GM23338 (cell line): ENCODE measurements around the gene MAPKBP1. TPM values are rescaled to one million over a fixed set of nuclear protein-coding genes. Genes with fewer than 3 reads are reported as not detected.

Experiments
- ATAC-seq: fragments of 200-7000 bp; cut with Tn5 transposase; 3 replicates; pipeline ENCODE4 v1.9.1; 2020
- DNase-seq: peaks from one replicate; pipeline ENCODE4 v3.0.0-alpha.2; 2015; ENCODE audit warnings: low spot score
- H2AFZ ChIP-seq: fragments of 200-600 bp; sonication (generic); 2 replicates; pipeline ENCODE4 v1.8.0; 2016; ENCODE audit warnings: antibody characterized with exemption, mild to moderate bottlenecking, moderate library complexity
- H3F3A ChIP-seq: fragments of 200-600 bp; sonication (generic); replicated peaks from 2 replicates; pipeline ENCODE4 v1.8.0; 2017; ENCODE audit warnings: antibody characterized with exemption, mixed run types, low read depth
- H3K27ac ChIP-seq: fragments of 200-600 bp; sonication (generic); 2 replicates; pipeline ENCODE4 v1.6.1; 2016; ENCODE audit warnings: low read depth
- H3K27me3 ChIP-seq: fragments of 200-600 bp; sonication (generic); 2 replicates; pipeline ENCODE4 v1.8.0; 2016; ENCODE audit warnings: mild to moderate bottlenecking, mixed run types, moderate library complexity; ENCODE audit not compliant: insufficient read depth
- H3K36me3 ChIP-seq: fragments of 200-600 bp; sonication (generic); 2 replicates; pipeline ENCODE4 v1.8.0; 2016; ENCODE audit warnings: mild to moderate bottlenecking; ENCODE audit not compliant: insufficient read depth
- H3K4me1 ChIP-seq: fragments of 200-600 bp; sonication (generic); 2 replicates; pipeline ENCODE4 v1.8.0; 2016; ENCODE audit warnings: mild to moderate bottlenecking, moderate library complexity; ENCODE audit not compliant: insufficient read depth
- H3K4me2 ChIP-seq: fragments of 200-600 bp; sonication (generic); 2 replicates; pipeline ENCODE4 v1.7.1; 2017; ENCODE audit warnings: mixed run types
- H3K4me3 ChIP-seq: fragments of 200-600 bp; sonication (generic); 2 replicates; pipeline ENCODE4 v1.6.1; 2016; ENCODE audit warnings: mixed run types
- H3K79me2 ChIP-seq: fragments of 200-600 bp; sonication (generic); replicated peaks from 2 replicates; pipeline ENCODE4 v1.8.0; 2017; ENCODE audit warnings: mild to moderate bottlenecking; ENCODE audit not compliant: insufficient read depth
- H3K9me2 ChIP-seq: fragments of 200-600 bp; sonication (generic); 2 replicates; pipeline ENCODE4 v1.8.0; 2017; ENCODE audit not compliant: insufficient read depth
- H4K20me1 ChIP-seq: fragments of 200-600 bp; sonication (generic); replicated peaks from 2 replicates; pipeline ENCODE4 v1.8.0; 2017; ENCODE audit warnings: mild to moderate bottlenecking; ENCODE audit not compliant: insufficient read depth
- H3K27ac Mint-ChIP-seq: 2 replicates; pipeline ENCODE4 v1.8.0; 2020; ENCODE audit warnings: inconsistent platforms, mild to moderate bottlenecking, moderate library complexity, mixed read lengths
- H3K27me3 Mint-ChIP-seq: 3 replicates; pipeline ENCODE4 v1.8.0; 2022; ENCODE audit warnings: low read depth, mild to moderate bottlenecking, moderate library complexity, mixed read lengths, inconsistent platforms; ENCODE audit not compliant: insufficient read depth, poor library complexity
- H3K36me3 Mint-ChIP-seq: 3 replicates; pipeline ENCODE4 v1.8.0; 2021; ENCODE audit warnings: low read depth, mild to moderate bottlenecking, inconsistent platforms, moderate library complexity, mixed read lengths
- H3K4me1 Mint-ChIP-seq: 3 replicates; pipeline ENCODE4 v1.8.0; 2020; ENCODE audit warnings: mild to moderate bottlenecking, inconsistent platforms, mixed read lengths
- H3K4me3 Mint-ChIP-seq: 3 replicates; pipeline ENCODE4 v1.8.0; 2021; ENCODE audit warnings: moderate library complexity, mild to moderate bottlenecking, inconsistent platforms, mixed read lengths
- H3K9me3 Mint-ChIP-seq: 3 replicates; pipeline ENCODE4 v1.8.0; 2020; ENCODE audit warnings: moderate library complexity, mild to moderate bottlenecking, inconsistent platforms, mixed read lengths
- CREB1 ChIP-seq: fragments of 250-450 bp; sonication (Bioruptor Pico); IDR thresholded peaks from 2 replicates; pipeline ENCODE4 v1.5.0; 2020; ENCODE audit warnings: low read depth, mild to moderate bottlenecking, moderate library complexity
- CTCF ChIP-seq, 2 experiments: fragments of 200-600 bp in 1 of 2; sonication (generic) in 1 of 2; conservative IDR thresholded peaks; 2 replicates each; pipeline versions ENCODE4 v1.5.1 to v1.6.1; 2016 to 2017; ENCODE audit warnings: antibody characterized with exemption in 2 of 2, low read depth in 2 of 2, mild to moderate bottlenecking in 2 of 2, moderate library complexity in 1 of 2
- ETS1 ChIP-seq: IDR thresholded peaks from 2 replicates; pipeline ENCODE4 v1.6.1; 2016; ENCODE audit warnings: antibody characterized with exemption
- EZH2 ChIP-seq: fragments of 200-600 bp; sonication (generic); IDR thresholded peaks from one replicate; pipeline ENCODE4 v1.8.0; 2017; ENCODE audit warnings: antibody characterized with exemption, mild to moderate bottlenecking, low read depth; ENCODE audit not compliant: unreplicated experiment
- EZH2phosphoT487 ChIP-seq: fragments of 200-600 bp; sonication (generic); IDR thresholded peaks from one replicate; pipeline ENCODE4 v1.8.1; 2018; ENCODE audit warnings: antibody characterized with exemption; ENCODE audit not compliant: unreplicated experiment
- JUNB ChIP-seq: IDR thresholded peaks from one replicate; pipeline ENCODE4 v1.6.1; 2016; ENCODE audit warnings: antibody characterized with exemption; ENCODE audit not compliant: unreplicated experiment
- NANOG ChIP-seq: IDR thresholded peaks from 2 replicates; pipeline ENCODE4 v1.6.1; 2016; ENCODE audit warnings: antibody characterized with exemption, borderline replicate concordance
- POLR2AphosphoS5 ChIP-seq: IDR thresholded peaks from 2 replicates; pipeline ENCODE4 v1.6.1; 2016; ENCODE audit warnings: antibody characterized with exemption, low read depth
- STAT1 ChIP-seq: IDR thresholded peaks from one replicate; pipeline ENCODE4 v1.6.1; 2016; ENCODE audit warnings: antibody characterized with exemption; ENCODE audit not compliant: unreplicated experiment
- ZNF114 ChIP-seq: fragments of 250-450 bp; sonication (Bioruptor Pico); IDR thresholded peaks from 2 replicates; pipeline ENCODE4 v1.5.0; 2020; ENCODE audit warnings: mild to moderate bottlenecking, moderate library complexity
- ZNF331 ChIP-seq: fragments of 250-450 bp; sonication (Bioruptor Pico); IDR thresholded peaks from 2 replicates; pipeline ENCODE4 v1.5.0; 2020; ENCODE audit warnings: low read depth, mild to moderate bottlenecking, moderate library complexity
- polyA plus RNA-seq: library from polyadenylated mRNA; unstranded; fragments of >200 nt; fragmentation: Nextera tagmentation; extraction: Ambion mirVana; gene quantifications from 2 replicates; pipeline ENCODE4 v1.2.1, GENCODE V29; 2016
- total RNA-seq: library from RNA; depleted of rRNA; stranded (reverse); fragments of >200 nt; shearing (Covaris generic); gene quantifications from 2 replicates; pipeline ENCODE4 v1.2.3, GENCODE V29; 2014
- TF ChIP-seq, protein P1 (sequence below): IDR thresholded peaks from one replicate; pipeline ENCODE4 v1.6.1; 2018; ENCODE audit warnings: antibody characterized with exemption; ENCODE audit not compliant: unreplicated experiment

The MAPKBP1 gene
- total and polyA plus RNA-seq, 2 experiments from 2014 or later: 1.9 to 8.9 TPM

DNA sequence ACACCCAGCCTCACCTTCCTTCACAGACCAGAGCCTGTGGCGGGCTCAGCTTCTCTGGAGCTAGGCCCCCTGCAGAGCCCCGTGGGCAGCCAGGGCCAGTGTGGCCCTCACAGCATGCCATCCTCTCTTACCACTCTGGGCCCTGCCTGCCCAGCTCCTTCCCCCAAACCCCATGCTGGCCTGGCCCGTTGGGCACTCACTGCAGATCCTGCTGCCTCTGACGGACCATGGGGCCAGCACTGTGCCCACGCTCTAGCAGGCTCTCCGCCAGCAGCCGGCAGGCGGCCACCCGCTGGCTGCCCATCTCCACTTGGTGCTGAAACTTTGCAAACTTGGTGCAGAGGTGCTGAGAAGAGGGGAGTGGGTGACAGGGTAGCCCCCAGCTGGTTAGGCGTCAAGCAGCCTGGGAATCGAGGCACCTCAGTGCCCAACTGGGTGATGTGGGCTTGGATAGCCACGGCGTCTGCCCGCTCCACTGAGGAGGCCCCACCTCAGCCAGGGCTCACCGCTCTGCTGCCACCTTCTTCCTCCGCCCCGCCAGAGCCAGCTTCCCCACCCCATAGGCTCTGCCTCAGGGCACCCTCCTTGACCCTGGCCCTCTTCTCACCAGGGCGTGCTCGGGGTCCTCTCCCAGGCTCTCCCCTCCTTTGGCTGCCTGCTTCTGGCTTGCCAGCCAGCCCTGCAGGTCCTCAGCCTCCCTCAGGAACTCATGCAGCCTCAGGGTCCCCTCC is 97.1 kb downstream of the MAPKBP1 start (continued):
- no peak for TF ChIP-seq ZNF331
- no peak for TF ChIP-seq NANOG
- TF ChIP-seq POLR2AphosphoS5: no peak
- no peak for TF ChIP-seq CREB1 (CRISPR knock-in tag)
- no peak for TF ChIP-seq CTCF (conservative IDR thresholded peaks at IDR 0.05; ENCODE audit: low read depth in 2 of 2)
- TF ChIP-seq EZH2: no peak
- no peak for TF ChIP-seq JUNB
- TF ChIP-seq, protein P1, sequence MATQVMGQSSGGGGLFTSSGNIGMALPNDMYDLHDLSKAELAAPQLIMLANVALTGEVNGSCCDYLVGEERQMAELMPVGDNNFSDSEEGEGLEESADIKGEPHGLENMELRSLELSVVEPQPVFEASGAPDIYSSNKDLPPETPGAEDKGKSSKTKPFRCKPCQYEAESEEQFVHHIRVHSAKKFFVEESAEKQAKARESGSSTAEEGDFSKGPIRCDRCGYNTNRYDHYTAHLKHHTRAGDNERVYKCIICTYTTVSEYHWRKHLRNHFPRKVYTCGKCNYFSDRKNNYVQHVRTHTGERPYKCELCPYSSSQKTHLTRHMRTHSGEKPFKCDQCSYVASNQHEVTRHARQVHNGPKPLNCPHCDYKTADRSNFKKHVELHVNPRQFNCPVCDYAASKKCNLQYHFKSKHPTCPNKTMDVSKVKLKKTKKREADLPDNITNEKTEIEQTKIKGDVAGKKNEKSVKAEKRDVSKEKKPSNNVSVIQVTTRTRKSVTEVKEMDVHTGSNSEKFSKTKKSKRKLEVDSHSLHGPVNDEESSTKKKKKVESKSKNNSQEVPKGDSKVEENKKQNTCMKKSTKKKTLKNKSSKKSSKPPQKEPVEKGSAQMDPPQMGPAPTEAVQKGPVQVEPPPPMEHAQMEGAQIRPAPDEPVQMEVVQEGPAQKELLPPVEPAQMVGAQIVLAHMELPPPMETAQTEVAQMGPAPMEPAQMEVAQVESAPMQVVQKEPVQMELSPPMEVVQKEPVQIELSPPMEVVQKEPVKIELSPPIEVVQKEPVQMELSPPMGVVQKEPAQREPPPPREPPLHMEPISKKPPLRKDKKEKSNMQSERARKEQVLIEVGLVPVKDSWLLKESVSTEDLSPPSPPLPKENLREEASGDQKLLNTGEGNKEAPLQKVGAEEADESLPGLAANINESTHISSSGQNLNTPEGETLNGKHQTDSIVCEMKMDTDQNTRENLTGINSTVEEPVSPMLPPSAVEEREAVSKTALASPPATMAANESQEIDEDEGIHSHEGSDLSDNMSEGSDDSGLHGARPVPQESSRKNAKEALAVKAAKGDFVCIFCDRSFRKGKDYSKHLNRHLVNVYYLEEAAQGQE: no peak
- no peak for TF ChIP-seq EZH2phosphoT487
- TF ChIP-seq STAT1: no peak

DNA sequence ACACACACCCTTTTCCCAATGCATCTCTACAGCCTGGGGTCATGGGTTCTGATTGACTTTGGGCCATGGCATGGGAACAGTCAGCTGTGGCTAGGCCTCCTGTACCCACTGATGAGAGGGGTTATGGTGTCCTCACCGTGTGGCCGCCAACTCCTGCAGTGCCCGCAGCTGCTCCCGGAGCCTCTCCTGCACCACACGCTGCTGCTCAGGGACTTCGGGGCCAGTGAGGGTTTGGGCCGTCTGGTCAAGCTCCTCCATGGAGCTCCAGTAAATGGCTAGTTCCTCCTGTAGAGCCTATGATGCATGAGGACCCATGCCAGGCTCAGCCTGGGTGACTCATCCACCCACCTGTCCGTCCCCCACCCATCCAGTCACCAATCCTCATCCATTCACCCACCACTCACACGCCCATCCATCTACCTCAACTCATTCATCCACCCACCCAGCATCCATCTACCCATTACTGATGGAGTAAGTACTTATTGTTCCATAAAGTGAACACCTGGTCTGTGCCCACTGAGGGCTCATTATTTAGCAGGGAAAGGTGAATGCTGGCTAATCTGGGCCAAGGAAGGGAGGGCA is 98.0 kb downstream of the MAPKBP1 start:
- H3K27ac Mint-ChIP-seq: no peak overlapping the region
- no peaks in the 10 kb centered on the region for H3F3A ChIP-seq
- H3K4me3 ChIP-seq: no peak overlapping the region
- no peak overlapping the region for H3K4me3 Mint-ChIP-seq
- H3K4me1 ChIP-seq: no peaks in the 10 kb centered on the region
- H3K4me1 Mint-ChIP-seq: no peaks in the 10 kb centered on the region; the same call in 2 of the 3 replicates
- DNase-seq (no peak), ATAC-seq (no peak)
- H3K36me3 Mint-ChIP-seq: no peaks in the 10 kb centered on the region; the same call in 2 of the 3 replicates
- no peak overlapping the region for H3K4me2 ChIP-seq
- no peaks in the 10 kb centered on the region for H3K9me2 ChIP-seq
- H3K27me3 ChIP-seq: no peaks in the 10 kb centered on the region
- H3K79me2 ChIP-seq: no peaks in the 10 kb centered on the region
- no peaks in the 10 kb centered on the region for H3K36me3 ChIP-seq
- H3K27me3 Mint-ChIP-seq: peaks cover 18% of the 10 kb centered on the region
- H2AFZ ChIP-seq: no peak overlapping the region
- H4K20me1 ChIP-seq: no peaks in the 10 kb centered on the region
- no peaks in the 10 kb centered on the region for H3K9me3 Mint-ChIP-seq
- H3K27ac ChIP-seq: no peak overlapping the region
- TF ChIP-seq ZNF114 (CRISPR knock-in tag) (no peak), ZNF331 (no peak), CTCF (conservative IDR thresholded peaks at IDR 0.05; ENCODE audit: low read depth in 2 of 2) (no peak), POLR2AphosphoS5 (no peak), ETS1 (no peak)
